OCI-LY7 (cell line): Measurements from ENCODE around the gene MRPS6. TPM values are rescaled to one million over a fixed set of nuclear protein-coding genes. Genes with fewer than 3 reads are reported as not detected.

Source experiments
- BruUV-seq: library from RNA; stranded (reverse); fragments of 400-500 nt; replicated peaks from 2 replicates; lab custom pipeline; 2021; lab: Mats Ljungman, UMichigan
- CTCF ChIA-PET: fragments of 300-600 bp; sonication (Branson Sonifier 250); formaldehyde crosslinking; loops from one replicate; lab custom pipeline; 2022; ENCODE audit warnings: antibody characterized with exemption; ENCODE audit not compliant: unreplicated experiment; lab: Charles Lee
- POLR2A ChIA-PET: fragments of 300-600 bp; sonication (Branson Sonifier 250); formaldehyde crosslinking; loops from one replicate; lab custom pipeline; 2022; ENCODE audit warnings: antibody characterized with exemption; lab: Charles Lee
- DNase-seq: peaks from one replicate; pipeline ENCODE4 v3.0.0-alpha.2; 2015; ENCODE audit warnings: low spot score
- H2AFZ ChIP-seq: fragments of 200-600 bp; sonication (generic), shearing (Covaris generic); 2 replicates; pipeline ENCODE4 v1.6.1; 2014; ENCODE audit warnings: mild to moderate bottlenecking, antibody characterized with exemption, low read length, moderate library complexity
- H3K27ac ChIP-seq: fragments of 200-600 bp; sonication (generic); 2 replicates; pipeline ENCODE4 v1.5.1; 2014; ENCODE audit warnings: mixed run types, low read depth, mild to moderate bottlenecking, moderate library complexity, low read length, inconsistent platforms; ENCODE audit not compliant: poor library complexity, severe bottlenecking
- H3K36me3 ChIP-seq: fragments of 200-600 bp; sonication (generic); 2 replicates; pipeline ENCODE4 v1.6.1; 2014; ENCODE audit warnings: mild to moderate bottlenecking, antibody characterized with exemption, low read length, moderate library complexity, mixed read lengths; ENCODE audit not compliant: insufficient read depth
- H3K4me1 ChIP-seq: fragments of 200-600 bp; sonication (generic); 2 replicates; pipeline ENCODE4 v1.5.1; 2014; ENCODE audit warnings: mild to moderate bottlenecking, low read length; ENCODE audit not compliant: insufficient read depth, poor library complexity, severe bottlenecking
- H3K4me2 ChIP-seq: fragments of 200-600 bp; sonication (generic); 2 replicates; pipeline ENCODE4 v1.6.1; 2014; ENCODE audit warnings: mild to moderate bottlenecking, low read length
- H3K4me3 ChIP-seq: fragments of 200-600 bp; sonication (generic); 2 replicates; pipeline ENCODE4 v1.5.1; 2014; ENCODE audit warnings: mild to moderate bottlenecking, low read depth, low read length; ENCODE audit not compliant: poor library complexity, severe bottlenecking
- H3K79me2 ChIP-seq: fragments of 200-600 bp; sonication (generic); 2 replicates; pipeline ENCODE4 v1.6.1; 2016; ENCODE audit warnings: low read depth, mild to moderate bottlenecking, low read length, moderate library complexity, mixed read lengths; ENCODE audit not compliant: insufficient read depth
- H3K9me2 ChIP-seq: fragments of 200-600 bp; sonication (generic); 2 replicates; pipeline ENCODE4 v1.6.1; 2016; ENCODE audit warnings: mild to moderate bottlenecking, low read length, mixed read lengths; ENCODE audit not compliant: insufficient read depth
- H3K9me3 ChIP-seq: fragments of 200-600 bp; sonication (generic); 2 replicates; pipeline ENCODE4 v1.6.1; 2014; ENCODE audit warnings: mild to moderate bottlenecking, mixed run types, low read length, mixed read lengths
- H4K20me1 ChIP-seq: fragments of 200-600 bp; sonication (generic); 2 replicates; pipeline ENCODE4 v1.6.1; 2014; ENCODE audit warnings: mild to moderate bottlenecking, antibody characterized with exemption, low read length, moderate library complexity, mixed read lengths; ENCODE audit not compliant: insufficient read depth
- CTCF ChIP-seq: fragments of 200-600 bp; sonication (generic); conservative IDR thresholded peaks from 2 replicates; pipeline ENCODE4 v1.5.1; 2014; ENCODE audit warnings: mild to moderate bottlenecking, antibody characterized with exemption, low read length, moderate library complexity, mixed read lengths
- EZH2phosphoT487 ChIP-seq: fragments of 200-600 bp; sonication (generic); IDR thresholded peaks from 2 replicates; pipeline ENCODE4 v1.6.1; 2018; ENCODE audit warnings: low read depth, borderline replicate concordance, mild to moderate bottlenecking, mixed run types, antibody characterized with exemption, low read length, moderate library complexity, mixed read lengths
- intact Hi-C: fragments of 100-400 bp; cut with micrococcal nuclease; formaldehyde crosslinking; loops from one replicate; pipeline ENCODE4 v1.10.0; 2022; ENCODE audit not compliant: unreplicated experiment
- total RNA-seq, 2 experiments: library from RNA; depleted of rRNA in 1 of 2; stranded (reverse); fragments of >200 nt in 1 of 2; shearing (Covaris generic) in 1 of 2; gene quantifications; 2 replicates each; pipeline ENCODE4 v1.2.3, GENCODE V29; 2014 to 2022

MRPS6 gene
- total RNA-seq, 2 experiments from 2014 or later: 20.9 to 56.1 TPM

- Histone ChIP-seq H3K27ac (no peak overlapping the region), H4K20me1 (no peaks in the 10 kb centered on the region), H3K79me2 (no peaks in the 10 kb centered on the region), H3K4me2 (no peak overlapping the region), H3K9me3 (no peaks in the 10 kb centered on the region), H3K36me3 (no peaks in the 10 kb centered on the region), H3K4me3 (no peak overlapping the region), H3K9me2 (no peaks in the 10 kb centered on the region), H2AFZ (no peak overlapping the region), H3K4me1 (peaks cover 3% of the 10 kb centered on the region)
- POLR2A ChIA-PET: no interaction called here
- no peak for DNase-seq
- CTCF ChIA-PET: no interaction called here
- no TSS peak for BruUV-seq
- intact Hi-C loops: no loop called here
- TF ChIP-seq EZH2phosphoT487: no peak
- TF ChIP-seq CTCF: no peak
Observed at GRCh38 chr21:34037009-34037795, 36.2 kb upstream of the MRPS6 start.

- Histone ChIP-seq H3K4me3 (no peak overlapping the region), H3K4me2 (no peak overlapping the region), H3K36me3 (no peaks in the 10 kb centered on the region), H3K4me1 (no peaks in the 10 kb centered on the region), H3K79me2 (no peaks in the 10 kb centered on the region), H3K27ac (no peak overlapping the region), H3K9me2 (no peaks in the 10 kb centered on the region), H2AFZ (no peak overlapping the region), H4K20me1 (no peaks in the 10 kb centered on the region), H3K9me3 (no peaks in the 10 kb centered on the region)
- TF ChIP-seq EZH2phosphoT487: no peak
- no peak for TF ChIP-seq CTCF
- POLR2A ChIA-PET: interaction anchor here (0.9 to 2.5 kb wide), 3 partner anchors 17 to 21 kb away, joined by 4 to 6 read pairs (median 6); no protein-coding TSS in a partner anchor
- intact Hi-C loops: no loop called here
- BruUV-seq: no TSS peak
- CTCF ChIA-PET: no interaction called here
- DNase-seq: no peak
Observed at GRCh38 chr21:34039678-34040382, 33.5 kb upstream of the MRPS6 start.

- H3K27ac ChIP-seq: no peak overlapping the region
- H3K4me2 ChIP-seq: no peak overlapping the region
- H3K4me1 ChIP-seq: no peaks in the 10 kb centered on the region
- H3K9me3 ChIP-seq: no peaks in the 10 kb centered on the region
- H3K9me2 ChIP-seq: no peaks in the 10 kb centered on the region
- no peaks in the 10 kb centered on the region for H4K20me1 ChIP-seq
- ChIA-PET POLR2A (no interaction called here), CTCF (no interaction called here)
- H3K4me3 ChIP-seq: no peak overlapping the region
- H3K36me3 ChIP-seq: no peaks in the 10 kb centered on the region
- BruUV-seq: no TSS peak
- no peaks in the 10 kb centered on the region for H3K79me2 ChIP-seq
- TF ChIP-seq CTCF (no peak), EZH2phosphoT487 (no peak)
- no peak overlapping the region for H2AFZ ChIP-seq
- DNase-seq: no peak
- intact Hi-C loops: no loop called here
Observed at GRCh38 chr21:34042735-34043134, 30.6 kb upstream of the MRPS6 start.
